Neural cell (in vitro differentiated cells): ENCODE results near the gene MTPN. TPM values are rescaled to one million over a fixed set of nuclear protein-coding genes. Genes with fewer than 3 reads are reported as not detected.

ENCODE experiments used
- H2AFZ ChIP-seq: fragments of 200-600, 300-800 bp; sonication (generic), shearing (Covaris generic); 2 replicates; pipeline ENCODE4 v1.6.0; 2014; ENCODE audit warnings: low read depth, mild to moderate bottlenecking, antibody characterized with exemption, low read length, moderate library complexity
- H3F3A ChIP-seq: fragments of 200-600 bp; shearing (Covaris generic); 2 replicates; pipeline ENCODE4 v1.6.1; 2016; ENCODE audit warnings: mild to moderate bottlenecking, moderate library complexity, mixed read lengths, antibody characterized with exemption, low read length; ENCODE audit not compliant: insufficient read depth, poor library complexity, severe bottlenecking
- H3K27ac ChIP-seq: fragments of 200-600, 300-800 bp; sonication (generic), shearing (Covaris generic); 2 replicates; pipeline ENCODE4 v1.5.1; 2014; ENCODE audit warnings: mild to moderate bottlenecking, low read length, moderate library complexity
- H3K27me3 ChIP-seq: fragments of 300-800, 200-600 bp; sonication (generic), shearing (Covaris generic); 2 replicates; pipeline ENCODE4 v1.6.0; 2014; ENCODE audit warnings: mild to moderate bottlenecking, low read depth, low read length, moderate library complexity; ENCODE audit not compliant: insufficient read depth
- H3K36me3 ChIP-seq: fragments of 300-800, 200-600 bp; sonication (generic), shearing (Covaris generic); 2 replicates; pipeline ENCODE4 v1.5.1; 2014; ENCODE audit warnings: mild to moderate bottlenecking, antibody characterized with exemption, low read length, moderate library complexity; ENCODE audit not compliant: insufficient read depth
- H3K4me2 ChIP-seq: fragments of 300-800, 200-600 bp; sonication (generic), shearing (Covaris generic); 2 replicates; pipeline ENCODE4 v1.6.0; 2014; ENCODE audit warnings: mild to moderate bottlenecking, low read length
- H3K4me3 ChIP-seq: fragments of 300-800, 200-600 bp; sonication (generic), shearing (Covaris generic); 2 replicates; pipeline ENCODE4 v1.5.1; 2014; ENCODE audit warnings: mild to moderate bottlenecking, low read length, moderate library complexity
- H3K79me2 ChIP-seq: fragments of 200-600 bp; shearing (Covaris generic); replicated peaks from 2 replicates; pipeline ENCODE4 v1.6.0; 2014; ENCODE audit warnings: mild to moderate bottlenecking, low read length, moderate library complexity; ENCODE audit not compliant: insufficient read depth
- H3K9ac ChIP-seq: fragments of 300-800, 200-600 bp; sonication (generic), shearing (Covaris generic); 2 replicates; pipeline ENCODE4 v1.6.1; 2016; ENCODE audit warnings: mild to moderate bottlenecking, low read length, mixed read lengths
- H3K9me2 ChIP-seq: fragments of 200-600 bp; shearing (Covaris generic); 2 replicates; pipeline ENCODE4 v1.6.1; 2016; ENCODE audit warnings: mild to moderate bottlenecking, low read length, mixed read lengths; ENCODE audit not compliant: insufficient read depth
- H3K9me3 ChIP-seq: fragments of 200-600, 300-800 bp; sonication (generic), shearing (Covaris generic); 2 replicates; pipeline ENCODE4 v1.6.1; 2016; ENCODE audit warnings: mild to moderate bottlenecking, mixed run types, low read length, moderate library complexity, mixed read lengths
- H4K20me1 ChIP-seq: fragments of 200-600 bp; shearing (Covaris generic); 2 replicates; pipeline ENCODE4 v1.6.1; 2016; ENCODE audit warnings: mild to moderate bottlenecking, mixed run types; ENCODE audit not compliant: insufficient read depth
- EP300 ChIP-seq: fragments of 450-650 bp; conservative IDR thresholded peaks from 2 replicates; pipeline ENCODE4 v1.6.1; 2014; ENCODE audit warnings: antibody characterized with exemption, mild to moderate bottlenecking, moderate library complexity; ENCODE audit not compliant: poor library complexity, severe bottlenecking
- EZH2 ChIP-seq: fragments of 200-600, 300-800 bp; shearing (Covaris generic), sonication (generic); IDR thresholded peaks from 2 replicates; pipeline ENCODE4 v1.6.1; 2014; ENCODE audit warnings: antibody characterized with exemption, low read length, borderline replicate concordance, mild to moderate bottlenecking; ENCODE audit not compliant: insufficient read depth, poor library complexity, severe bottlenecking
- MXI1 ChIP-seq: fragments of 450-650 bp; conservative IDR thresholded peaks from 2 replicates; pipeline ENCODE4 v1.6.1; 2014; ENCODE audit warnings: antibody characterized with exemption, mild to moderate bottlenecking; ENCODE audit not compliant: poor library complexity, severe bottlenecking
- POLR2AphosphoS5 ChIP-seq: IDR thresholded peaks from 2 replicates; pipeline ENCODE4 v1.6.1; 2012
- RAD21 ChIP-seq: fragments of 450-650 bp; conservative IDR thresholded peaks from 2 replicates; pipeline ENCODE4 v1.6.1; 2014; ENCODE audit warnings: antibody characterized with exemption, mild to moderate bottlenecking, moderate library complexity
- SMC3 ChIP-seq: fragments of 450-650 bp; conservative IDR thresholded peaks from 2 replicates; pipeline ENCODE4 v1.6.1; 2014; ENCODE audit warnings: antibody characterized with exemption, mild to moderate bottlenecking, moderate library complexity; ENCODE audit not compliant: poor library complexity
- TAF1 ChIP-seq: IDR thresholded peaks from 2 replicates; pipeline ENCODE4 v1.6.1; 2012; ENCODE audit warnings: low read depth
- polyA plus RNA-seq: library from polyadenylated mRNA; depleted of rRNA; stranded (reverse); fragments of >200 nt; gene quantifications from 2 replicates; pipeline ENCODE4 v1.2.3, GENCODE V29; 2014
- TF ChIP-seq, protein P1 (sequence below): fragments of 450-650 bp; IDR thresholded peaks from 2 replicates; pipeline ENCODE4 v1.5.1; 2014; ENCODE audit warnings: antibody characterized with exemption, mild to moderate bottlenecking, moderate library complexity; ENCODE audit not compliant: poor library complexity, severe bottlenecking
- TF ChIP-seq, protein P2 (sequence below): IDR thresholded peaks from 2 replicates; pipeline ENCODE4 v1.6.1; 2012; ENCODE audit warnings: borderline replicate concordance

Gene MTPN
- polyA plus RNA-seq, 1 donor from 2014 or later: 133 TPM

DNA sequence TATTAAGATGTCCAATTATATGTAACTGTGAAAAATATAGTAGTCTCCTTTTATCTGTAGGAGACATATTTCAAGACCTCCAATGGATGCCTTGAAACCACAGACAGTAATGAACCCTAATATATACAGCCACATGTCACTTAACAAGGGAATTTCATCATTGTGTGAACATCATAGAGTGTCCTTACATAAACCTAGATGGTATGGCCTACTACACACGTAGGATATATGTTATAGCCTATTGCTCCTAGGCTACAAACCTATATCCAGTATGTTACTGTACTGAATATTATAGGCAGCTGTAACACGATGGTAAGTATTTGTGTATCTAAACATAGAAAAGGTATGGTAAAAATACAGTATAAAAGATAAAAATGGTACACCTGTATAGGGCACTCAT is 32.4 kb downstream of the MTPN start:
- Histone ChIP-seq H3K9me2 (no peaks in the 10 kb centered on the region), H3K79me2 (peaks cover 3% of the 10 kb centered on the region), H3K9me3 (no peaks in the 10 kb centered on the region), H3K9ac (no peak overlapping the region), H3K4me2 (no peak overlapping the region), H3F3A (no peaks in the 10 kb centered on the region), H4K20me1 (no peaks in the 10 kb centered on the region), H3K36me3 (peaks cover 3% of the 10 kb centered on the region), H3K27me3 (no peaks in the 10 kb centered on the region), H2AFZ (no peak overlapping the region), H3K4me3 (no peak overlapping the region), H3K27ac (no peak overlapping the region)
- TF ChIP-seq, protein P1, sequence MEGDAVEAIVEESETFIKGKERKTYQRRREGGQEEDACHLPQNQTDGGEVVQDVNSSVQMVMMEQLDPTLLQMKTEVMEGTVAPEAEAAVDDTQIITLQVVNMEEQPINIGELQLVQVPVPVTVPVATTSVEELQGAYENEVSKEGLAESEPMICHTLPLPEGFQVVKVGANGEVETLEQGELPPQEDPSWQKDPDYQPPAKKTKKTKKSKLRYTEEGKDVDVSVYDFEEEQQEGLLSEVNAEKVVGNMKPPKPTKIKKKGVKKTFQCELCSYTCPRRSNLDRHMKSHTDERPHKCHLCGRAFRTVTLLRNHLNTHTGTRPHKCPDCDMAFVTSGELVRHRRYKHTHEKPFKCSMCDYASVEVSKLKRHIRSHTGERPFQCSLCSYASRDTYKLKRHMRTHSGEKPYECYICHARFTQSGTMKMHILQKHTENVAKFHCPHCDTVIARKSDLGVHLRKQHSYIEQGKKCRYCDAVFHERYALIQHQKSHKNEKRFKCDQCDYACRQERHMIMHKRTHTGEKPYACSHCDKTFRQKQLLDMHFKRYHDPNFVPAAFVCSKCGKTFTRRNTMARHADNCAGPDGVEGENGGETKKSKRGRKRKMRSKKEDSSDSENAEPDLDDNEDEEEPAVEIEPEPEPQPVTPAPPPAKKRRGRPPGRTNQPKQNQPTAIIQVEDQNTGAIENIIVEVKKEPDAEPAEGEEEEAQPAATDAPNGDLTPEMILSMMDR: no peak
- no peak for TF ChIP-seq EZH2
- TF ChIP-seq SMC3: no peak
- TF ChIP-seq POLR2AphosphoS5: no peak
- TF ChIP-seq RAD21: no peak

DNA sequence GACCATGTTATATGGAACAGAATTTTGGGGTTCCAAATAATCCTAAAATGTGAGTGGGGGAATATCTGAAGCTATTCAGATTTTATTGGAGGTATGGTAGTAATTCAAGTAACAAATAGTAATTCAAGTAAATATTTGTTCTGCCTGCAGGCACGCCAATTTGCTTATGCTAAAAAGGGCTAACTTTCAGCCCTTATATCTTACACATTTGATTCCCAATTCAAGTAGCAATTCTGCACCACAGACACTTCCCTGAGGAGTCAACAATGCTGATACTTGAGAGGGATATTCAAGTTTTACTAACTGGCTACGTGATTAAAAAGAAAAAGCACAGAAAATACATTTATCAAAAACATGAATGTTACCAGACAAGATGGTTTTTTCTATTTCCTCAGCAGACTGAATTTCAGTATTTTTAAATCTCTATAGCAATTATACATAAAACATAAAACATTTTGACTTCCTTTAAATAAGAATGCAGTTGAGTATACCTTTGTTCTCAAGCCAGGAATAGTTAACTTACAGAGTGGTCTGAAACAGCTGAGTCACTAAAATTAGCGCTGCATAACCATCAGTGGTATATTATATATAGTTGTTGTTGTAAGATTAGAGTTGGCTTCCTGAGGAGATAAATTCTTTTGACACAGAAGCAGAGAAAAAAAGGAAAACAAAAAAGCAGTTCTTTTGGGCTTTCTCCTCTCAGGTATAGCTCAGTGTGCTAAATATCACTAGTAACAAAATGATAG is 33.9 kb downstream of the MTPN start:
- Histone ChIP-seq H3K9ac (no peak overlapping the region), H3K79me2 (peaks cover 3% of the 10 kb centered on the region), H3K9me2 (no peaks in the 10 kb centered on the region), H3F3A (no peaks in the 10 kb centered on the region), H3K27me3 (no peaks in the 10 kb centered on the region), H3K4me3 (no peak overlapping the region), H3K9me3 (no peaks in the 10 kb centered on the region), H4K20me1 (no peaks in the 10 kb centered on the region), H3K36me3 (peaks cover 3% of the 10 kb centered on the region), H3K4me2 (no peak overlapping the region), H3K27ac (no peak overlapping the region), H2AFZ (no peak overlapping the region)
- TF ChIP-seq POLR2AphosphoS5: no peak
- TF ChIP-seq EP300: no peak
- TF ChIP-seq MXI1: no peak
- TF ChIP-seq EZH2: no peak
- no peak for TF ChIP-seq TAF1
- TF ChIP-seq, protein P1: no peak
- TF ChIP-seq SMC3: no peak
- TF ChIP-seq, protein P2, sequence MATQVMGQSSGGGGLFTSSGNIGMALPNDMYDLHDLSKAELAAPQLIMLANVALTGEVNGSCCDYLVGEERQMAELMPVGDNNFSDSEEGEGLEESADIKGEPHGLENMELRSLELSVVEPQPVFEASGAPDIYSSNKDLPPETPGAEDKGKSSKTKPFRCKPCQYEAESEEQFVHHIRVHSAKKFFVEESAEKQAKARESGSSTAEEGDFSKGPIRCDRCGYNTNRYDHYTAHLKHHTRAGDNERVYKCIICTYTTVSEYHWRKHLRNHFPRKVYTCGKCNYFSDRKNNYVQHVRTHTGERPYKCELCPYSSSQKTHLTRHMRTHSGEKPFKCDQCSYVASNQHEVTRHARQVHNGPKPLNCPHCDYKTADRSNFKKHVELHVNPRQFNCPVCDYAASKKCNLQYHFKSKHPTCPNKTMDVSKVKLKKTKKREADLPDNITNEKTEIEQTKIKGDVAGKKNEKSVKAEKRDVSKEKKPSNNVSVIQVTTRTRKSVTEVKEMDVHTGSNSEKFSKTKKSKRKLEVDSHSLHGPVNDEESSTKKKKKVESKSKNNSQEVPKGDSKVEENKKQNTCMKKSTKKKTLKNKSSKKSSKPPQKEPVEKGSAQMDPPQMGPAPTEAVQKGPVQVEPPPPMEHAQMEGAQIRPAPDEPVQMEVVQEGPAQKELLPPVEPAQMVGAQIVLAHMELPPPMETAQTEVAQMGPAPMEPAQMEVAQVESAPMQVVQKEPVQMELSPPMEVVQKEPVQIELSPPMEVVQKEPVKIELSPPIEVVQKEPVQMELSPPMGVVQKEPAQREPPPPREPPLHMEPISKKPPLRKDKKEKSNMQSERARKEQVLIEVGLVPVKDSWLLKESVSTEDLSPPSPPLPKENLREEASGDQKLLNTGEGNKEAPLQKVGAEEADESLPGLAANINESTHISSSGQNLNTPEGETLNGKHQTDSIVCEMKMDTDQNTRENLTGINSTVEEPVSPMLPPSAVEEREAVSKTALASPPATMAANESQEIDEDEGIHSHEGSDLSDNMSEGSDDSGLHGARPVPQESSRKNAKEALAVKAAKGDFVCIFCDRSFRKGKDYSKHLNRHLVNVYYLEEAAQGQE: no peak
- TF ChIP-seq RAD21: no peak
